Smooth muscle cell (in vitro differentiated cells): ENCODE measurements around the gene TMPRSS3. TPM values are rescaled to one million over a fixed set of nuclear protein-coding genes. Genes with fewer than 3 reads are reported as not detected.

Experiments
- DNase-seq: peaks from one replicate; lab custom pipeline; 2025; ENCODE audit not compliant: unreplicated experiment; lab: John Stamatoyannopoulos, UW
- H2AFZ ChIP-seq: fragments of 200-600 bp; sonication (generic); 2 replicates; pipeline ENCODE4 v1.6.0; 2016; ENCODE audit warnings: antibody characterized with exemption, low read depth, mild to moderate bottlenecking
- H3F3A ChIP-seq: fragments of 200-600 bp; sonication (generic); 2 replicates; pipeline ENCODE4 v1.6.0; 2017; ENCODE audit warnings: antibody characterized with exemption, low read depth
- H3K27ac ChIP-seq: fragments of 200-600 bp; sonication (generic); 2 replicates; pipeline ENCODE4 v1.5.1; 2016; ENCODE audit warnings: low read depth, mild to moderate bottlenecking
- H3K27me3 ChIP-seq: fragments of 200-600 bp; sonication (generic); 2 replicates; pipeline ENCODE4 v1.6.1; 2016; ENCODE audit warnings: low read depth, mild to moderate bottlenecking
- H3K36me3 ChIP-seq: fragments of 200-600 bp; sonication (generic); 2 replicates; pipeline ENCODE4 v1.5.1; 2016; ENCODE audit warnings: low read depth
- H3K4me1 ChIP-seq: fragments of 200-600 bp; sonication (generic); 2 replicates; pipeline ENCODE4 v1.5.1; 2016; ENCODE audit warnings: low read depth
- H3K4me2 ChIP-seq: fragments of 200-600 bp; sonication (generic); 2 replicates; pipeline ENCODE4 v1.6.0; 2016; ENCODE audit warnings: mild to moderate bottlenecking
- H3K4me3 ChIP-seq: fragments of 200-600 bp; sonication (generic); 2 replicates; pipeline ENCODE4 v1.5.1; 2016; ENCODE audit warnings: mild to moderate bottlenecking
- H3K79me2 ChIP-seq: fragments of 200-600 bp; sonication (generic); 2 replicates; pipeline ENCODE4 v1.6.0; 2016; ENCODE audit warnings: low read depth, mild to moderate bottlenecking
- H3K9ac ChIP-seq: fragments of 200-600 bp; sonication (generic); 2 replicates; pipeline ENCODE4 v1.6.0; 2016; ENCODE audit warnings: low read depth
- H3K9me3 ChIP-seq: fragments of 200-600 bp; sonication (generic); replicated peaks from 2 replicates; pipeline ENCODE4 v1.5.1; 2016; ENCODE audit warnings: low read depth
- H4K20me1 ChIP-seq: fragments of 200-600 bp; sonication (generic); 2 replicates; pipeline ENCODE4 v1.6.0; 2016; ENCODE audit warnings: low read depth
- WGBS: methylation state at CpG from one replicate; pipeline ENCODE4 v1.1.7; 2016; ENCODE audit warnings: low lambda C conversion rate; 5-methylcytosine and 5-hydroxymethylcytosine counted together
- polyA plus RNA-seq: library from polyadenylated mRNA; unstranded; fragments of >200 nt; fragmentation: Nextera tagmentation; extraction: Ambion mirVana; gene quantifications from 2 replicates; pipeline ENCODE4 v1.2.1, GENCODE V29; 2016
- total RNA-seq: library from RNA; depleted of rRNA; stranded (reverse); fragments of >200 nt; gene quantifications from 2 replicates; pipeline ENCODE4 v1.2.3, GENCODE V29; 2014
- TF ChIP-seq, protein P1 (sequence below): fragments of 200-600 bp; sonication (generic); IDR thresholded peaks from 2 replicates; pipeline ENCODE4 v1.5.1; 2017; ENCODE audit warnings: borderline replicate concordance, mild to moderate bottlenecking, antibody characterized with exemption; ENCODE audit not compliant: insufficient read depth, poor library complexity, severe bottlenecking

TMPRSS3 gene
- total and polyA plus RNA-seq, 2 experiments from 2014 or later = not detected

DNA sequence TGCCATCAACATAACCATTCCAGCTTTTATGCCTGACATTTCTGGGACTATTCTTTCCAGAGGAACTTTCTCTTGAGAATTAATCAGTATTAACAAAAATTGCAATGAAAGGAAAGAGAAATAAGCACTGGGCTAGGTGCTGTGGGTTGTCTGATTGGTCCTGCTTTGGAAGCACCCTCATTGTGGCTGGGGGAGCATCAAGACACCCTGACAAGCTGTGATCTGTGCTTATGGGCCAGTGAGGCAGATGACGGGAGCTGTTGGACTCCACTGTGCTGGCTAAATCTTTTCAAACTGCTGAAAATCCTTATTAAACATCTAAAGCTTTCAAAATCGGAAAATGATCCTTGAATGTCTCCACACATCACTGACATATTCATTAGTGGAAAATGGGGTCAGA is 27.8 kb upstream of the TMPRSS3 start:
- H3K79me2 ChIP-seq = no peaks in the 10 kb centered on the region
- no peak overlapping the region for H2AFZ ChIP-seq
- 81% methylated on average over 2 of the region's 2 CpGs for WGBS
- H3K36me3 ChIP-seq = no peaks in the 10 kb centered on the region
- H4K20me1 ChIP-seq = no peaks in the 10 kb centered on the region
- H3K4me1 ChIP-seq = no peaks in the 10 kb centered on the region
- no peaks in the 10 kb centered on the region for H3K9me3 ChIP-seq
- H3K27ac ChIP-seq = no peak overlapping the region
- no peaks in the 10 kb centered on the region for H3F3A ChIP-seq
- DNase-seq = no peak
- no peak overlapping the region for H3K9ac ChIP-seq
- TF ChIP-seq, protein P1, sequence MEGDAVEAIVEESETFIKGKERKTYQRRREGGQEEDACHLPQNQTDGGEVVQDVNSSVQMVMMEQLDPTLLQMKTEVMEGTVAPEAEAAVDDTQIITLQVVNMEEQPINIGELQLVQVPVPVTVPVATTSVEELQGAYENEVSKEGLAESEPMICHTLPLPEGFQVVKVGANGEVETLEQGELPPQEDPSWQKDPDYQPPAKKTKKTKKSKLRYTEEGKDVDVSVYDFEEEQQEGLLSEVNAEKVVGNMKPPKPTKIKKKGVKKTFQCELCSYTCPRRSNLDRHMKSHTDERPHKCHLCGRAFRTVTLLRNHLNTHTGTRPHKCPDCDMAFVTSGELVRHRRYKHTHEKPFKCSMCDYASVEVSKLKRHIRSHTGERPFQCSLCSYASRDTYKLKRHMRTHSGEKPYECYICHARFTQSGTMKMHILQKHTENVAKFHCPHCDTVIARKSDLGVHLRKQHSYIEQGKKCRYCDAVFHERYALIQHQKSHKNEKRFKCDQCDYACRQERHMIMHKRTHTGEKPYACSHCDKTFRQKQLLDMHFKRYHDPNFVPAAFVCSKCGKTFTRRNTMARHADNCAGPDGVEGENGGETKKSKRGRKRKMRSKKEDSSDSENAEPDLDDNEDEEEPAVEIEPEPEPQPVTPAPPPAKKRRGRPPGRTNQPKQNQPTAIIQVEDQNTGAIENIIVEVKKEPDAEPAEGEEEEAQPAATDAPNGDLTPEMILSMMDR = no peak
- no peak overlapping the region for H3K4me2 ChIP-seq
- H3K27me3 ChIP-seq = peaks cover 30% of the 10 kb centered on the region
- H3K4me3 ChIP-seq = no peak overlapping the region

DNA sequence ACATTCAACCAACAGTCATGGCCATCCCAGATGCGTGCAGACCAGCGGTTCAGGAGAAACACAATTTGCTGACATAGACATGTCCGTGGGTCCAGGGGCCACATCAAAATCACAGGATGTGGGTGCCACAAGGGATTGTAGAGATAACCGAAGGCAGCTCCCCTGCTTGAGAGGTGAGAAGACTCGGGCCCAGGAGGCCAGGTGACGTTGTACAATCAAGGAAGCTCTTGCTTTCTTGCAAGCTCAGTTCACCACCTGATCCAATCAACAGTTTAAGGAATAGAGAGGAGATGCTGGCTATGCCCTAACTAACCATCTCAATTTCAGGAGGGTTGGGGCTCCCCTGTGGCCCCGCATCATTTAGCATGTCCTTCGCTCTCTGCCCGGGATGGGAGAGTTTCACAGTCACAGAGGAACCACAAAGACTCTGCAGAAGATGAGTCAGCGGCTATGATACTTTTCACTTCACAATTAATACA is 27.4 kb upstream of the TMPRSS3 start:
- H3K27me3 ChIP-seq = peaks cover 30% of the 10 kb centered on the region
- H3K79me2 ChIP-seq = no peaks in the 10 kb centered on the region
- no peak overlapping the region for H2AFZ ChIP-seq
- no peaks in the 10 kb centered on the region for H3K36me3 ChIP-seq
- TF ChIP-seq, protein P1 = no peak
- H3K4me2 ChIP-seq = no peak overlapping the region
- no peaks in the 10 kb centered on the region for H3F3A ChIP-seq
- H3K9ac ChIP-seq = no peak overlapping the region
- 87% methylated on average over 10 of the region's 10 CpGs for WGBS
- no peak for DNase-seq
- no peak overlapping the region for H3K27ac ChIP-seq
- no peaks in the 10 kb centered on the region for H4K20me1 ChIP-seq
- H3K4me1 ChIP-seq = no peaks in the 10 kb centered on the region
- no peaks in the 10 kb centered on the region for H3K9me3 ChIP-seq
- no peak overlapping the region for H3K4me3 ChIP-seq

DNA sequence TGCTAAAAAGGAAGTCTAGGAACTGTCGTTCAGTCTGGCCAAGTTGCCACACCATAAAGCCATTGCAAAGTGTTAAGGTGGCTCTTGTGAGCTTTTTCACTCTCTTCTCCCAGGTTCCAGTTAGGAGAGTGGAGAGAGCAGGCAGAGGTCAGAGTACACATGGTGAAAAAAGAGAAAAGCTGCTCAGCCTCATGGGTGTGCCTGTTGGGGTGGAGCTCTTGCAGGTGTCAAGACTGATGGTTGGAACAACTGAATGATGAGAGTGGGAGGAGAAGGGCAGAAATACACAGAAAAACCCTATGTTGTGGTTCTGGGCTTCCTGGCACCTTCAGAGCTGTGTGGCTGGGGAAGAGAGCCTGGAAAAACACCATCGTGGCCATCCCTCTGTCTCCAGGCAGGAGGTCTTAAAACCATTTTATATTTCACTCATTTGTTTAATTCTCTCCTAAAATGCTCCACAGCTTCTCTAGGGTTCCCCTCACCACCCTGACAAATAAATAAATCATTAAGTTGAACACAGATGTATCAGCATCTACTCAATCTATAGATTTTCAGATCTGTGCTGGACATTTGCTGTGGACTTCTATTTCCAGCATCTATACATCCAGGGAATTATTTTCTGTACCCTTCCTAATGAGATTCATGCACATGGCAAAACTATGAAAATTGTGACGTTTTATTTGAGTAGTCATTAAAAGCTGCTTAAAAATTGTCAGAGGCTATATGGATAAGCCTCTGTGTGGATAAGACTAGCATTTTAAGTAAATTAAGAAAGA is 25.4 kb upstream of the TMPRSS3 start:
- H3K9me3 ChIP-seq = no peaks in the 10 kb centered on the region
- no peaks in the 10 kb centered on the region for H3K4me1 ChIP-seq
- no peak overlapping the region for H3K9ac ChIP-seq
- no peaks in the 10 kb centered on the region for H4K20me1 ChIP-seq
- 77% methylated on average over 3 of the region's 3 CpGs for WGBS
- H3K4me2 ChIP-seq = no peak overlapping the region
- H3K4me3 ChIP-seq = no peak overlapping the region
- no peaks in the 10 kb centered on the region for H3K36me3 ChIP-seq
- TF ChIP-seq, protein P1 = no peak
- no peaks in the 10 kb centered on the region for H3K79me2 ChIP-seq
- H3K27me3 ChIP-seq = peaks cover 30% of the 10 kb centered on the region
- H3F3A ChIP-seq = no peaks in the 10 kb centered on the region
- no peak for DNase-seq
- H2AFZ ChIP-seq = no peak overlapping the region
- no peak overlapping the region for H3K27ac ChIP-seq

DNA sequence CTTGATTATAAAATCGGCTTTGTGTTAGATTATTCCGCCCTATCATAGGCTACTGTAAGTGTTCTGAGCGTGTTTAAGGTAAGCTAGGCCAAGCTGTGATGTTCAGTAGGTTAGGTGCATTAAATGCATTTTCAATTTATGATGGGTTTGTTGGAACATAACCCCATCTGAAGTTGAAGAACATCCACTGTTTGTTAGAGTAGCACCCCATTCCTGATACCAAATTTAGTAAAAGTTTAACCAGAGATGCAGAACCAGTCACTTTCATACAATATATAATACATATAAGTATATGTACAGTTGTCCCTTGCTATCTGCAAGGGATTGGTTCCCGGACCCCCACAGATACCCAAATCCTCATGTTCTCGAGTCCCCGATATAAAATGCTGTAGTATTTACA is 24.0 kb upstream of the TMPRSS3 start:
- Histone ChIP-seq H3K27ac (no peak overlapping the region), H3K27me3 (peaks cover 24% of the 10 kb centered on the region), H3K36me3 (no peaks in the 10 kb centered on the region), H3F3A (no peaks in the 10 kb centered on the region), H3K79me2 (no peaks in the 10 kb centered on the region), H3K4me1 (no peaks in the 10 kb centered on the region), H3K9me3 (no peaks in the 10 kb centered on the region), H4K20me1 (no peaks in the 10 kb centered on the region), H3K9ac (no peak overlapping the region), H3K4me2 (no peak overlapping the region), H3K4me3 (no peak overlapping the region), H2AFZ (no peak overlapping the region)
- no peak for DNase-seq
- 87% methylated on average over 6 of the region's 6 CpGs for WGBS
- TF ChIP-seq, protein P1 = no peak
